Measurements from ENCODE around the gene ELOVL1.

ELOVL1 gene

DNA sequence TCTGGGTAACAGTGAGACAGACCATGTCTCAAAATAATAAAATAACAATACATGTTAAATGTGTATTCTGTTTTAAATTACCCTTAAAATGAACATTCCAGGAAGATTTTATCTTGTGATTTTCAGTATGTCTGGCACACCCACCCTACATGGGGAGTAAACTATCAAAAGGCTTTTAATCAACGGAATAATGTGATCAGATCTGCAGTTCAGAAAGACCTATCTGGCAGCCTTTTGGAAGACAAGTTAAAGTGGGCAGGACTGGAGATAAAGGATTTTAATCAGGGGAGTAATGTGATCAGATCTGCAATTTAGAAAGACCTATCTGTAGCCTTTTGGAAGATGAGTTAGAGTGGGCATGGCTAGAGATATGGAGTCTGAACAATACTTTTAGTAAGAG lies 11.7 kb upstream of the ELOVL1 start:
- Histone ChIP-seq H3K4me2 (ENCODE audit: low read length) (no peak overlapping the region), H3K79me2 (ENCODE audit: control insufficient read depth, low read length) (no peaks in the 10 kb centered on the region), H3K9me3 (ENCODE audit: control insufficient read depth, insufficient read depth, low read length) (no peaks in the 10 kb centered on the region), H3K27ac (ENCODE audit: low read depth, low read length) (no peak overlapping the region), H4K20me1 (ENCODE audit: control insufficient read depth, insufficient read depth, low read depth, low read length) (no peaks in the 10 kb centered on the region), H3K27me3 (ENCODE audit: control insufficient read depth, low read length) (no peaks in the 10 kb centered on the region), H3K36me3 (ENCODE audit: control insufficient read depth, low read length) (peaks cover 18% of the 10 kb centered on the region), H3K4me3 (ENCODE audit: low read length) (no peak overlapping the region), H3K9me2 (replicated peaks; ENCODE audit: control insufficient read depth, low read length) (no peaks in the 10 kb centered on the region), H3K4me1 (ENCODE audit: control insufficient read depth, low read length) (no peaks in the 10 kb centered on the region), H3F3A (ENCODE audit: control insufficient read depth, insufficient read depth) (no peaks in the 10 kb centered on the region)
- TF ChIP-seq EZH2phosphoT487 (IDR thresholded peaks at IDR 0.05; ENCODE audit: borderline replicate concordance, low read length) (no peak), CTCF (IDR thresholded peaks at IDR 0.05; ENCODE audit: low read depth, low read length, poor library complexity, severe bottlenecking) (no peak)

DNA sequence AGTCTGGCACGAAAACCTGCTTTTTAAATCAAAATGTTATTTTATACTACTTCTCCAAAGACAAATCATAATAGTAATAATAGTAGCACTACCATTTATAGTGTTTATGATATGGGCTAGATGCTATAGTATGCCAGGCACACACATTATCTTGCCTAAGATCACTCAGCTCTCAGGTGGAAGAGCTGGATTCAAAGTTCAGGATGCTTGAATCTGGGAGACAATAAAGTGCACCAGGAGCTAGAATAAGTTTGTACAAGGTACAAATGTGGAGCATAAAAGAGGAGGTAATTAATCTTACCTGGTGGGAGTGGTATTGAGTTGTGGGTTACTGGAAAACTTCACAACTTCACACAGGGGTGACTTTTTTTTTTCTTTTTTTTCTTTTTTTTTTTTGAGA lies 10.0 kb upstream of the ELOVL1 start:
- Histone ChIP-seq H3K36me3 (ENCODE audit: control insufficient read depth, low read length) (peaks cover 3% of the 10 kb centered on the region), H3K9me3 (ENCODE audit: control insufficient read depth, insufficient read depth, low read length) (no peaks in the 10 kb centered on the region), H3K4me3 (ENCODE audit: low read length) (no peak overlapping the region), H3K4me2 (ENCODE audit: low read length) (no peak overlapping the region), H3K79me2 (ENCODE audit: control insufficient read depth, low read length) (no peaks in the 10 kb centered on the region), H3K27me3 (ENCODE audit: control insufficient read depth, low read length) (no peaks in the 10 kb centered on the region), H3K4me1 (ENCODE audit: control insufficient read depth, low read length) (no peaks in the 10 kb centered on the region), H4K20me1 (ENCODE audit: control insufficient read depth, insufficient read depth, low read depth, low read length) (no peaks in the 10 kb centered on the region), H3K27ac (ENCODE audit: low read depth, low read length) (no peak overlapping the region), H3F3A (ENCODE audit: control insufficient read depth, insufficient read depth) (no peaks in the 10 kb centered on the region), H3K9me2 (replicated peaks; ENCODE audit: control insufficient read depth, low read length) (no peaks in the 10 kb centered on the region)
- TF ChIP-seq CTCF (IDR thresholded peaks at IDR 0.05; ENCODE audit: low read depth, low read length, poor library complexity, severe bottlenecking) (no peak), EZH2phosphoT487 (IDR thresholded peaks at IDR 0.05; ENCODE audit: borderline replicate concordance, low read length) (no peak)

- Histone ChIP-seq H3K9me2 (replicated peaks; ENCODE audit: control insufficient read depth, low read length) (no peaks in the 10 kb centered on the region), H3K4me3 (ENCODE audit: low read length) (no peak overlapping the region), H3K4me1 (ENCODE audit: control insufficient read depth, low read length) (no peaks in the 10 kb centered on the region), H3K36me3 (ENCODE audit: control insufficient read depth, low read length) (no peaks in the 10 kb centered on the region), H3K4me2 (ENCODE audit: low read length) (no peak overlapping the region), H3K79me2 (ENCODE audit: control insufficient read depth, low read length) (no peaks in the 10 kb centered on the region), H3K27ac (ENCODE audit: low read depth, low read length) (no peak overlapping the region), H4K20me1 (ENCODE audit: control insufficient read depth, insufficient read depth, low read depth, low read length) (no peaks in the 10 kb centered on the region), H3K9me3 (ENCODE audit: control insufficient read depth, insufficient read depth, low read length) (no peaks in the 10 kb centered on the region), H3F3A (ENCODE audit: control insufficient read depth, insufficient read depth) (no peaks in the 10 kb centered on the region), H3K27me3 (ENCODE audit: control insufficient read depth, low read length) (no peaks in the 10 kb centered on the region)
- no peak for TF ChIP-seq EZH2phosphoT487 (IDR thresholded peaks at IDR 0.05; ENCODE audit: borderline replicate concordance, low read length)
- TF ChIP-seq CTCF (IDR thresholded peaks at IDR 0.05; ENCODE audit: low read depth, low read length, poor library complexity, severe bottlenecking): no peak
These were observed 9.0 kb upstream of the ELOVL1 start for GRCh38 chr1:43376723-43377235.
